ENCODE data around the gene TARDBP.
"Not testable (repeated sequence)": the region's sequence is repeated elsewhere in the genome, so short reads cannot be mapped to it uniquely, and the experiment has no call there.

TARDBP gene

GRCh38 chr1:11042995-11043874, 30.8 kb downstream of the TARDBP start:
- DNase-seq (ENCODE audit: insufficient read length, low spot score) (no peak), FAIRE-seq (no peak)
- no peak for TF ChIP-seq CTCF (IDR thresholded peaks at IDR 0.05; ENCODE audit: insufficient read depth, missing control alignments)

- FAIRE-seq (no peak), DNase-seq (ENCODE audit: insufficient read length, low spot score) (no peak)
- TF ChIP-seq CTCF (IDR thresholded peaks at IDR 0.05; ENCODE audit: insufficient read depth, missing control alignments) = no peak
These were observed 31.8 kb downstream of the TARDBP start for GRCh38 chr1:11044086-11044848.

- DNase-seq (ENCODE audit: insufficient read length, low spot score) (no peak), FAIRE-seq (no peak)
- TF ChIP-seq CTCF (IDR thresholded peaks at IDR 0.05; ENCODE audit: insufficient read depth, missing control alignments) = no peak
These were observed 32.5 kb downstream of the TARDBP start for GRCh38 chr1:11044849-11045427.

- FAIRE-seq (no peak), DNase-seq (ENCODE audit: insufficient read length, low spot score) (no peak)
- no peak for TF ChIP-seq CTCF (IDR thresholded peaks at IDR 0.05; ENCODE audit: insufficient read depth, missing control alignments)
These were observed 33.2 kb downstream of the TARDBP start for GRCh38 chr1:11045428-11046269.

- DNase-seq (ENCODE audit: insufficient read length, low spot score) (no peak), FAIRE-seq (no peak)
- TF ChIP-seq CTCF (IDR thresholded peaks at IDR 0.05; ENCODE audit: insufficient read depth, missing control alignments) = no peak
These were observed 33.8 kb downstream of the TARDBP start for GRCh38 chr1:11046270-11046566.

- DNase-seq (ENCODE audit: insufficient read length, low spot score) = no peak
- no peak for FAIRE-seq
- no peak for TF ChIP-seq CTCF (IDR thresholded peaks at IDR 0.05; ENCODE audit: insufficient read depth, missing control alignments)
These were observed 34.3 kb downstream of the TARDBP start, which contains the start of gene MASP2 for GRCh38 chr1:11046625-11047365. TSS of gene MASP2 (minus strand) at chr1:11047239. CDS start at chr1:11047207, 32 bp downstream.

GRCh38 chr1:11051121-11051520, 38.7 kb downstream of the TARDBP start:
- not testable (repeated sequence) for FAIRE-seq; DNase-seq (ENCODE audit: insufficient read length, low spot score)

Measured in D721Med (cell line).